Stimulated activated CD8-positive, alpha-beta memory T cell treated with anti-CD3 and anti-CD28 coated beads, Interleukin-15, amount 100 ng/mL, for 48 hours (primary cell): ENCODE measurements around the gene MAPRE2.

Experiments used
- DNase-seq, 2 donors: peaks; one replicate each; pipeline ENCODE4 v3.0.0-alpha.2; 2020; ENCODE audit warnings: low read depth in 2 of 2

Gene MAPRE2

DNA sequence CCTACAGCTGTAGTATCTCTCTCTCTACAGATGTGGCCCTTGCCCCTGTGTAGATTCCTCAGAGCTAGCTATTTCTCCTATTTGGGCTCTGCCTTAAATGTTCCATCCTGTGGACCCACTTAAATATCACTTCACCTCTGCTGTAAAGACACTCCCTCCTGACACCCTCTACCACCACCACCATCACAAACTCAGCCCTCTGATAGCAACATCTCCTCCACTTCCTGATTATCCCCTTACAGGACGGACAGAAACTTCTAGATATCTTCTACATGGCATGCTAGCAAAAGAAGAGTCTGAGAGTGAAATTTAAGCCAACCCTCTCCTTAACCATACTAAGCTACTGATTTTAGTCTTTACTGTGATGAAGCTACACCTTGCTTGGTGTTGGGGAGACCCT, 3.2 kb upstream of the MAPRE2 start:
- DNase-seq, result no peak

DNA sequence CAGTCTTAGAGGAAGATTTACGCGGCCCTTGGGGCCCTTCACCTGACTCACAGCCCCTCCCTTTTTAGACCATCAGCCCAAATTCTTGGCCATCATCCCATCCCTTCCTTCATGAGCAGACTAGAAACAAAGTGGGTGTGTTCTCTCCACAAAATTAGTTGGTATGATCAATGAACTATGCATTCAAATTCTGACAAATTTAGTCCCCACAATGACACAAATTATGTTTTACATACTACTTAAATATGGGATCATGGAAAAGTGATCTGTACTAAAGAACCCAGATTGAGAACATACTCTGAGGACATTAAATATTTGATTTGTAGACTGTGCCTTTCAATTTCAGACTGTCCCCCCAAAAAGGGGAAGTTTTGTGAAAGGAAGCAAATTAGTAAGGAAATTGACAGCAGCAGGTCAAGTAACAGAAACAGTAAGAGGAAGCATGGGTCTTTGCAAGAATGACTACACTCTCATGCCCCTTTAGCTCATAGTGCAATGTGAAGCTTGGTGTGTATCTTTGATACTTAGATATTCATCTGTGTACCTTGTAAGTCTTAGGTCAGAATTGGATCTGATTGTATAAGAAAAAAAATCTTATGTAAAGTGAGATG, 2.2 kb upstream of the MAPRE2 start:
- no peak for DNase-seq

GRCh38 chr18:35040638-35040987, 600 bp upstream of the MAPRE2 start:
- DNase-seq, result no peak

GRCh38 chr18:35041815-35042387, 688 bp downstream of the MAPRE2 start:
- no peak for DNase-seq

- no peak for DNase-seq
These were observed 1.3 kb downstream of the MAPRE2 start for GRCh38 chr18:35042389-35043071.

DNA sequence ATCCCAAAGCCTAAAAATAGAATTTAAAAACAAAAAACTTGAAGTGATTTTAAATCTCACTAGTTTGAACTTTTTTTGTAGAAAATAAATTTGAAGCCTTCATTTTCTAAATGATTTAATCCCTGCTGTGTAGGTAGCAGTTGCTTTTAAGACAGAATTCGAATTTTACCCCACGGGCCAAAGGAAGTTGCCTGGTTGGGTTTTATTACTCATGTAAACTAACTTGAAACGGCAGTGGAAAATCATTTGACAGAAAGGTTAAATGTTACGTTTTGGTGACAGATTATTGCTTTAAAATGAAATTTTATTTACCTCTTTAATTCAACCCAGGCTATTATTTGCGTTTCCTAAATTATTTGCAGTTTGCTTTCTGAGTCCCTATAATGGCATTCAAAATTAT, 2.0 kb downstream of the MAPRE2 start:
- no peak for DNase-seq

GRCh38 chr18:35045121-35045520, 3.9 kb downstream of the MAPRE2 start:
- DNase-seq, result no peak

GRCh38 chr18:35045806-35046205, 4.6 kb downstream of the MAPRE2 start:
- no peak for DNase-seq

DNA sequence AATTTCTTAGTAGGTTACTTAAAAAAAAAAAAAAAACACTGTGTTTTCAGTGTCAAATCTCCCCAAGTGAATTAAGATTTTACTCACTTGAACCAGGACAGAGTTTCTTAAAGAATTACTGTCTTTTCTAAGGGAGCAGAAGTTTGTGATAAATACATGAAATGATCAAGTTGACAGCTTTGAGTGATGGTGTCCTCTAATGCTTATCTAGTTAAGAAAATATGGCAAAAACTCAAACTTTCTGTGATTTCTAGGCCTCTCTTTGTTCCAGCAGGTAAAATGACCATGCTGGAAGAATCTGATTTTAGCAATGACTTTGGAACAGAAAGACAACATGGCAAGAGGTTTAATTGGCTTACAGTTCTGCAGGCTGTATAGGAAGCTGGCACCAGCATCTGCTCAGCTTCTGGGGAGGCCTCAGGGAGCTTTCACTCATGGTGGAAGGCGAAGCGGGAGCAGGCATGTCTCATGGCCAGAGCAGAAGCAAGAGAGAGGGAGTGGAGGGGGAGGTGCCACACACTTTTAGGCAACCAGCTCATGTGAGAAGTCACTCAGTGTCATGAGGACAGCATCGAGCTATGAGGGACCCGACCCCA, 6.6 kb downstream of the MAPRE2 start:
- DNase-seq, result no peak

- no peak for DNase-seq
These were observed 8.2 kb downstream of the MAPRE2 start for GRCh38 chr18:35049111-35050027.

DNA sequence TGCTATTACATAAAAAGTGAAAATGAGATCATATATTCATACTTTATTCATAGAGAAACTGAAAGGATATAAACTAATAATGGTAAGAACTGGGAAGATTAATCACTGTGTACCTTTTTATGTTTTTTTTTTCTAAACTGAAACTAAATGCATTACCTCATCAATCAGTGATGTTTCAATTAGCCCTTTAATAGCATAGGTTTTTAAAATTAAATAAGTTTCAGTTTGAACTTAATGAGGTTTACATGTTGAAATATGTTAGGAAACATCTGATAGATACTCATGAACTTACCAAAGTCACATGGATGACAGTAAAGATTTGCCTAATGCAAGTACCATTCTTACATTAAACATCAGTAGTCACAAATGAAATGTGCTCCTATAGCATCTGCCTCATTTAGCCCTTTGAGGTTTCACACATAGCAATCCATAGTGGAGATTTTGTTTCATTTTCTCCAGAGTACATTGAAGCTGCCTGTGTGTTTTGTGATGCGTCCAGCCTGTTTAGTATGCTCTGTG, 8.9 kb downstream of the MAPRE2 start:
- DNase-seq, result no peak

GRCh38 chr18:35050705-35051195, 9.5 kb downstream of the MAPRE2 start:
- no peak for DNase-seq

DNA sequence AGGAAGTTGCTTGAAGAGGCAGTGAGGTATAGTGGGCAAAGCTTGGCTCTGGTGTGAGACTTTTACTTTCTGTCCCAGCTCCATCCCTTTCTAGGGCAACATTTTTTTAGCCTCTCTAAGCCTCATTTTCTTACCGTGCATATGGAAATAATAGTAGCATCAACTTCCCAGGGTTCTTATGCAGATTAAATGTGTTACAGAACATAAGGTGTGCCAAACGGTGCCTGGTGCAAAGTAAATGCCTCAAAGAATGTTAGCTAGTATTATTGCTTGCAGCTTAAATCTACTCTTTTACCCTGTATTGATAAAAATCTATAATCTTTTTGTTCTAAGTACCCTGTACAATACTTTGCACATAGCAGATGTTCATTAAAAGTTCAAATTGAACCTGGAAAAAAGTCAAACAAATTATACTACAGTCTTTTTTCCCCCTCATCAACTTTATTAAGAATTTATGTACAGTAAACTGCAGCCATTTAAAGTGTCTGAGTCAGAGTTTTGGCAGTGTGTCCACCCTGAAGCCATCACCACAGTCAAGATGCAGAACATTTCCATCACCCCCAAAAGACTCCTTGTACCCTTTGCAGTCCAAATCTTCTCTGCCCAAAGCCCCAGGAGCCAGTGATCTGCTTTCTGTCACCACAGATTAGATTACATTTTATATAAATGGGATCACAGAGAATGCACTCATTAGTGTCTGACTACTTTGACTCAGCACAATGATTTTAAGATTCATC, 10.6 kb downstream of the MAPRE2 start:
- DNase-seq, result no peak

DNA sequence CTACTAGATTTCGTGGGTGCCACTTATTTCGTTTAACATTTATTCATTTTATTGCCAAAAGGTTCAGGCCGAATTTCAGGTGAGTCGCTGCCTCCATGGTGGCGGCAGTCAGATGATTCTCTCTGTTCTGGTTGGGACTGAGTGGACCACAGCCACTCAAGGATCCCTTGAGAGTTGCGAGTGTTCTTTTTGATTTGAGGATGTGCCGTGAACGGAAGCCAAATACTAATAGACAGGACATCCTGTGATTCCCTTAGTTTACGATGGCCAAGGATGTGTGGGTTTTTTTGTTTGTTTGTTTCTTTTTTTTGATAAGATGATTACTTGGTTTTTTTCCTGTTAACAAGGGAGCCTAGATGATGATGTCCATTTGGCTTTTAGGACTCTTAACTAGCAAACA, 13.2 kb downstream of the MAPRE2 start:
- DNase-seq, result no peak

DNA sequence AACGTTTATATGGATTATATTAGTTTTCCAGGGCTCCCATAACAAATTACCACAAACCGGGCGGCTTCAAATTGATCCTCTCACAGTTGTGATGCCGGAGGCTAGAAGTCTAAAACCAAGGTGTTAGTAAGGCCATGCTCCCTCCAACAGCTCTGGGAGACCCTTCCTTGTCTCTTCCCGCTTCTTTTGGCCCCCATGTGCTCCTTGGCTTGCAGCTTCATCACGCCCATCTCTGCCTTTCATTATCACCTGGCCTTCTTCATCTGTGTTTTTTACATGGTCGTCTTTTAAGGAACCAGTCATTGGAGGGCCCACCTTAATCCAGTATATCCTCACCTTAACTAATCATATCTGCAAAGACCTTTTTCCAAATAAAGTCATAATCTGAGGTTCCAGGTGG, 13.9 kb downstream of the MAPRE2 start:
- DNase-seq, result no peak

- DNase-seq, result no peak
These were observed 14.5 kb downstream of the MAPRE2 start for GRCh38 chr18:35055726-35056125.

DNA sequence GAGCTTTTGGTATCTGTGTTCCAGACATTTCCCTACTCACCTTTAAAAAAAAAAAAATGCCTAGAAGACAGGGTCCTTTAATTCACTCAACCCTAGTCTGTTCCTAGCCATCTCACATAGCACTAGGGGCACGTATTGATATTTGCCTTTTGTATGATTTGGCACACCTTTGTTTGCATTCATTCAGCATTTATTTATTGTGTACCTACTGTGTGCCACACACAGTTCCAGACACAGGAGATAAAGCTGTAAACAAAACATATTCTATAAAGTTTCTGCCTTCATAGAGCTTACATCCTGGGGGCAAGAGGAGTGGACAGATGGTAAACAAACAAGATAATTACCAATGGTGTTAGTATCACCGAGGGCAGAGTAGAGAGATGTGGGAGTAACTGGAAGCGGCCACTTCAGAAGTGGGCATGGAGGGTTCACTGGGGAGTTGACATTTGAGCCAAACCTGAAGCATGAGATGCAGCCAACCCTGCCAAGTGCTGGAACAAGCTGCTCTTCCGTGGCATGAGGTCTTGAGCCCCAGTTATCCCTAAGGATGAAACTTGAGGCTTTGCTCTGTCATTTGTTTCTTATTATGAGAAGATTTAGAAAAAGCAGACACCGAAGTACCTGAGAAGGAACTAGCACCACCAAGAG, 18.2 kb downstream of the MAPRE2 start:
- DNase-seq, result no peak

DNA sequence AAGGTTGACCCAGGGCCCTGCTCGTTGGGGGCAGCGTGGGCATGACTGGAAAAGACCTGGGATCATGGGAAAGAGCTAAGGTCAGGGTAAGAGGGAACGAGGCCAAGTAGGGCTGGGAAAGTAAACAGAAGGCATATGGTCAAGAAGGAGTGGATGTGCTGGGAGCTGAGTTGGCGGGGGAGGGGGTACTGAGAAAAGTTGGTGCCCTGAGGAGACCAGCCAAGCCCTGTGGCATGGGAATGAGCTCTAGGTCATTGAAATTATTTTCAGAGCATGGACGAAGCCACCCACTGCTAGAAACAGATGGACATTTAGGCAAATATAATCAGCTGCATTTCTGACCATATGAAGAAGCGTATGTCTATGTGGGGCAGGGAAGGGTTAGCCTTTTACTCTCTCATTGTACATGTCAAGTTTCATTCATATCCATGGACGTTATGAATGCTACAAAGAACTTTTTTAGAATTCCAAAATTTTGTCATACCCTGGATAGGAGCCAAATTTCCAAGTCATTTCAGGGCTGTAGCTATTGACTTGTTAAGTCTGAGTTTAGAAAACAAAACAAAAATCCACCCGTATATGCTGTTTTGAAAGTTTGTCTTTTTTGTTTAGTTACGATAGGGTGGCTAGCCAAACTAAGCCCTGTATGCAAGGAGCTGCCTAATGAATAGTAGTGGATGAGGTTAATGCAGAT, 19.1 kb downstream of the MAPRE2 start:
- no peak for DNase-seq

DNA sequence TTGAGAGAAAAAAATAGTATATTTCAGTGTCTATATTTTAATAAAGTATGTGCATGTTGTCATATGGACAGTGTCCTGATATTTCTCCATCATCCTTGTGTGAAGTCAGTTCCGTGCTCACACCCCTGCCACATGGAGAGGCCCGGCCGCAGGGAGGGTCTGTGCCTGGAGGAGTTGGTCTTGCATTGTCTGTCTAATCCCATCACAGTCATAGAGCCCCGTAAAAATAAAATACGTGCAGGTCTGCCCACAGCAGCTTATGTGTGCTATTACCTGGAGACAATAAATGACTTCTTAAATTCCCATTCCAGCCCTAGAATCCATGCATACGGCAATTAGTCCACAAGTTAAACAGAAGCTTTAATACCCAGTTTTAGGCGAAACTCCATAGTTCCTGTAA, 20.1 kb downstream of the MAPRE2 start:
- DNase-seq, result no peak

DNA sequence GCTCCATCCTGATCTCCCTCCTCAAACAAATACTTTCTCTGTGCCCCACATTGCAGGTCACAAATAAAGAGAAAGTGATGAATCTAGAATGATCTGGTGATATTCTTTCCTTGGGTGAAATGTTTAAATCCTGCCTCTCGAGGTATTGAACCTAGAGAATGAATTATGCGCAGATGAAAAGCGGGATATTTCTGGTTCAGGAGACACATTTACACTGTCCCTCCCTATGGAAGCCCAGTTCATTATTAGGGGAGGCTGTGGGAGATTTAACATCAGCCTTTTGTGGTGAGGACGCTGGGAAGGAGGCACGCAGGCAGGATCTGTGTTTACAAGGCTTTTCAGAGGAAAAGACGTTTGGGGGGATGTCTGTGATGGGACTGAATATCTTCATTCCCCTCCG, 20.6 kb downstream of the MAPRE2 start:
- DNase-seq, result no peak
